ENCODE measurements around the gene EPB41.
"Not testable (repeated sequence)": the region's sequence is repeated elsewhere in the genome, so short reads cannot be mapped to it uniquely, and the experiment has no call there.

The EPB41 gene

GRCh38 chr1:28927266-28927647 is 12.9 kb downstream of the EPB41 start:
- DNase-seq (ENCODE audit: low read depth in 2 of 2), result no peak

GRCh38 chr1:28927648-28928313 is 13.4 kb downstream of the EPB41 start:
- DNase-seq (ENCODE audit: low read depth in 2 of 2), result no peak

GRCh38 chr1:28928314-28928941 is 14.1 kb downstream of the EPB41 start:
- no peak for DNase-seq (ENCODE audit: low read depth in 2 of 2)

DNA sequence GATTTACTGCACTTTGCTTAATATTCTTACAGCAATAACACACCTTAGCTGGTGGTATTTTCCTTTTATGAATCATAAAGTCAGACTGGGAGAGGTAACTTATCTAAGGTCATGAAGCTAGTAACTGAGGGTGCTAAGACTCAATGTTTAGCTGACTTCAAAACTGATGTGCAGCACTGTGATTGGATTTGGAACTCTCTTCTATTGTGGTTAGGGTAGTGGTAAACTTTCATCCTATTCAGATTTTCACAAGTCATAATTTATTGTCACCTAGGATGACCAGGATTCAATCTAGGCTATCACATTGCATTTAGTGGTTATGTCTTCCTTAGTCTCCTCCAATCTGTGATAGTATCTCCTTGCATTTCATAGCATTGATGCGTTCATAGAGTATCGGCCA is 18.9 kb downstream of the EPB41 start:
- DNase-seq (ENCODE audit: low read depth in 2 of 2), result no peak

DNA sequence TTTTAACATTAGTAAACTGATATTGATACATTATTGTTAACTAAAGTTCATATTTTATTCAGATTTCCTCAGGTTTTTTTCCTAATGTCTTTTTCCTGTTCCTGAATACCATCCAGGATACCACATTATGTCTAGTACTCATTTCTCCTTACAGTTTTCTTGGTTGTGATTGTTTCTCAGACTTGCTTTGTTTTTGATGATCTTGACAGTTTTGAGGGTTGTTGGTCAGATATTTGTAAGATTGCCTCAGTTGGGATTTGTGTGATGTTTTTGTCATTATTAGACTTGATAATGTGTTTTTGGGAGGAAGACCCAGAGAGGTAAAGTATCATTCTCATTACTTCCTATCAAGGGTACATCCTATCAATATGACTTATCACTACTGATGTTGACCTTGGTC is 19.5 kb downstream of the EPB41 start:
- no peak for DNase-seq (ENCODE audit: low read depth in 2 of 2)

- DNase-seq (ENCODE audit: low read depth in 2 of 2), result no peak
These were observed 20.3 kb downstream of the EPB41 start for GRCh38 chr1:28934676-28935075.

GRCh38 chr1:28935293-28935692 is 20.9 kb downstream of the EPB41 start:
- no peak for DNase-seq (ENCODE audit: low read depth in 2 of 2)

GRCh38 chr1:28936094-28936493 is 21.7 kb downstream of the EPB41 start:
- no peak for DNase-seq (ENCODE audit: low read depth in 2 of 2)

GRCh38 chr1:28936528-28936927 is 22.2 kb downstream of the EPB41 start:
- no peak for DNase-seq (ENCODE audit: low read depth in 2 of 2)

DNA sequence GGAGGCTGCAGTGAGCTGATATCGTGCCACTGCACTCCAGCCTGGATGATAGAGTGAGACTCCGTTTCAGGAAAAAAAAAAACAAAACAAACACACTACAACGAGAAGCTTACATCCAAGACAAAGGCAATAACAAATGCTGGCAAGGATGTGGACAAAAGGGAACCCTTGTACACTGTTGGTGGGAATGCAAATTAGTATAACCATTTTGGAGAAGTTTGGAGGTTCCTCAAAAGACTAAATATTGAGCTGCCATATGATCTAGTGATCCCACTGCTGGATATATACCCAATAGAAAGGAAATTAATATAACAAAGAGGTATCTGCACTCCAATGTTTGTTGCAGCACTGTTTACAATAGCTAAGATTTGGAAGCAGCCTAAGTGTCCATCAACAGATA is 29.2 kb downstream of the EPB41 start:
- not testable (repeated sequence) for DNase-seq (ENCODE audit: low read depth in 2 of 2)

DNA sequence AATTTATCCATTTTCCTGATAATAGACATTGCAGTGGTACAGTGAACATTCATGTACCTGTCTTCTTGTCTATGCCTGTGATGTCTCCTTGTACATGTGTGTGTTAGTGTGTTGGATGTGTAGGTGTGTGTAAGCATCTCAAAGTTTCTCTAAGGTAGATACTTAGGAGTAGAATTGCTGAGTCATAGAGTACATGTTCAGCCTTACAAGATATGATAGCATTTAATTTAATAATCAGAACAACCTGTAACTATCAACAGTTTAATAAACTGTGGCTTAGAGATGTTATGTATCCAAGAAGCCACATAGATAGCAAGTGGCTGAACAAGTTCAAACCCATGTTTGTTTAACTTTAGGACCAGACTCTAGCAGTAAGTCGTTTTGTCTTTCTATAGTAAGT is 35.6 kb downstream of the EPB41 start:
- DNase-seq (ENCODE audit: low read depth in 2 of 2), result no peak

DNA sequence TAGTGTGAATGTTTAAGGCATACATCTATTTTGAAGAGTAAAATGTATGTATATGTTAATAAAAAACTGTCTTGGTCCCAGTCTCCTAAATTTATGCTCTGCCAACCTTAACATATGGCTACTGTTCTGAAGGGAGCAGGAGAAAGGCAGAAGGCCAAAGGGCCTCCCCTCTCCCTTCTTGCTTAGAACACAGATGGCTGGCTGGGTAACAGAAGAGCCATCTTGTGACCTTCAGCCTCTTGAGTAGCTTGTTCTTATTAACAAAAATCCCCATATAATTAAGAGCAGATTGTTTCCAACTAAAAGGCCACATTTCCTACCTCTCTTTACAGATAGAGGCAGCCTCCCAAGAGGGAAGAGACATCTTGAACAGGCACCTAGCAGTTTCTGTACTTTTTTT is 36.1 kb downstream of the EPB41 start:
- no peak for DNase-seq (ENCODE audit: low read depth in 2 of 2)

DNA sequence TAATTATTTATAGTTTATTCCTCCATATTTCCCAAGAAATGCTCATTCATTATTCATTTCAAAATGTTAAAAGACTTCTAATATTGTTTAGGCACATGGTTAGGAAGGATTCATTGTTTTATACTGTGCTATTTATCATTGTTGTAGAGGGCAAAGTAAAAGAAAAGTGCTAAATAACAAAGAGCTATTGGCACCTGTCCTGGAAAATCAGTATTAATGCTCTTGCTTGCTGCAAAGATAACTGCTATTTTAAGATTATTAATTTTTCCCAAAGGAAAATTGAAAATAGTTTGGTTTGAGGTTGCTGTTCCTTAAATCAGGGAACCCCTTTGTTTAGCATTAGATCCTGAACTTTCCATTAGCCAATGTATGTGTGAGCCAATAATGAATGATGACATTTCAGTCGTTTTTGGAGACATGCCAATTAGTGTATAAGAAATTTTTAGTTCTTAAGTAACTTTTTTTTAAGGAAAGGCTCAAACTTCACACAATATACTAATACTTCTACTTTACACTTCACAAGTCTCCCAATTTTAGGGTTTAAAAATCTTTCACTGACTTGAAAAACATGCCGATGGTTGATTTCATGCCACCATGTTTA is 39.9 kb downstream of the EPB41 start:
- no peak for DNase-seq (ENCODE audit: low read depth in 2 of 2)

GRCh38 chr1:28956038-28956464 is 41.7 kb downstream of the EPB41 start:
- DNase-seq (ENCODE audit: low read depth in 2 of 2), result no peak

GRCh38 chr1:28962114-28962831 is 47.9 kb downstream of the EPB41 start:
- DNase-seq (ENCODE audit: low read depth in 2 of 2), result peak; percentile 10 to 31

DNA sequence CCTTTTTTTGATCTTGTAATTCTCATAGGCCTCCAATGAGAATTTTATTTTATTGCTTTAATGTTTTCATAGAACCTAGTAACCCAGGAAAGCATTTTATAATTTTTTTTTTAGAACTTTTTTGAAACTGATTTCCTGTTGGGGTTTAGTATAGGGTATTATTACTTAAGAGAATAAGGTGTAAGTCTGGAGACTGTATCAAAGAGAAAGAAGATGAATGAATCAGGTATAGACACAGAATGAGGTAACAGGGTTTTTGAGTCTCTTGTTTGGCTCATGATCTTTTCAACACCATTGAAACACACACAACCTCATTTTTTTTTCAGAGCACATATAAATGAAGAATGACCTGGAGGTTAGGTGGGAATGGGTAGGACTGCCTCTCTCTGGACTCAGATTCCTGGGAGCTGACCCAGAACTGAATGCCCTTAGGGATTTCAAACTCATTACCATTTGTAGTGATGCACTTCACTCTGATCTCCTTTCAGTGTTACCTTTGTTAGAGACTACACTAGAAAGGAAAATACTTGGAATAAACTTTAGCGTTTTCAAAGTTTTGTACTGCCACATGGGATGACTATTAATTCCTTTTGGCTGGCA is 51.0 kb downstream of the EPB41 start:
- no peak for DNase-seq (ENCODE audit: low read depth in 2 of 2)

DNA sequence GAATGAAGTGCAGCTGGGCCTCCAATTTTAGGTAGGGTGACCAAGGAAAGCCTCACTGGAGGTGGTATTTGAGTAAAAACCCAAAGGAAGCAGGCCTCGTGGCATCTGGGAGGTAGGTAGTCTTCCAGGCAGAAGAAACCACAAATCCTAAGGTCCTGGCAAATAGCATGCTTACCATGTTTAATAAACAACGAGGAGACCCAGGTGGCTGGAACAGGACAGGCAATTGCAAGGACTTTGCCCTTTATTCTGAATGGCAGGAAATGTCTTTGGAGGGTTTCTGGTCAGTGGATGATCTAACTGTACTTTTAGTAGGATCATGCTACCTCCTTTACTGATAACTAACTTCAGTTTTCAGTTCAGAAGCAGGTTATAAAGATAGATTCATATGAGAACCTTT is 52.2 kb downstream of the EPB41 start:
- no peak for DNase-seq (ENCODE audit: low read depth in 2 of 2)

DNA sequence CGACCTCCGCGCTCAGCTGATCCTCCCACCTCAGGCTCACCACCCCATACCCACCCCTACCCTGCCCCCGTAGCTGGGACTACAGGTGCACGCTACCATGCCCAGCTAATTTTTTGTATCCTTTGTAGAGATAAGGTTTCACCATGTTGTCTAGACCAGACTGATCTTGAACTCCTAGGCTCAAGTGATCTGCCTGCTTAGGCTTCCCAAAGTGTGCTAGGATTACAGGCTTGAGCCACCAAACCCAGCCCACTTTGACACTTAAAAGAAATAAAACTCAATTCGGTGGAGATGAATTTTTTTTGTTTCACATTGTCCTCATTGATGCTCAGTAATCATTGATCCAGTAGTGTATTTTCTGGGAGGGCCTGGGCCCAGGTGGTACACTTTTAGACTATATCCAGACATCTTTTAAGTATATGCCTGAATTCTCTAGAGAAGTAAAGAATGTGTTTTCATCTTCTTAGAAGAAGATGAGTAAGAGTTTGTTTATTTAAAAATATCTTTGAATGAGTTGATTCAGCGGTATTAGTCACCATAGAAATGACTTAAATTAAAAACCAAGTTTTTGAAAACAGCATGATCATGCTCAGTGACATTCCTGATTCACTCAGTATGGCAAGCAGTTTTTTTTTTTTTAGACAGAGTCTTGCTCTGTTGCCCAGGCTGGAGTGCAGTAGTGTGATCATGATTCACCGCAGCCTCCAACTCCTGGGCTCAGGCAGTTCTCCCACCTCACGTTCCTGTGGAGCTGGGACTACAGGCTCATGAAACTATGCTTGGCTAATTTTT is 57.8 kb downstream of the EPB41 start:
- DNase-seq (ENCODE audit: low read depth in 2 of 2), result no peak

- no peak for DNase-seq (ENCODE audit: low read depth in 2 of 2)
These were observed 59.4 kb downstream of the EPB41 start for GRCh38 chr1:28973596-28974421.

DNA sequence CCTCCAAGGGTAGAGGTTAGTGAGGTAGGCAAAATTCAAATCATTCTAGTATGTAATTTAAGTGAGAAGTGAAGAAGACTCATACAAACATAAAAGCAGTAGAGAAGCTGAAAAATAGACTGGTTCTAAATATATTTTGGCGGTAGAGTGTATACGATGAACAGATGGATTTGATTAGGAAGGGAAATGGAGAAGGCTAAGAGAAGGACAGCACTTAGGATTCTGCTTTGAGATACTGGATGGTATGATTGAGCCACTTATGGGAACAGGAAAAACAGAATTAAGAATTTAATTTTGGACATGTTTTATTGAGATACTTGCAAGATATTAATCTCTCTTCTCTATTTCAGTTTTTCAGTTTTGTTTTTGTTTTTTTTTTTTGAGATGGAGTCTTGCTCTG is 60.1 kb downstream of the EPB41 start:
- DNase-seq (ENCODE audit: low read depth in 2 of 2), result no peak

- no peak for DNase-seq (ENCODE audit: low read depth in 2 of 2)
These were observed 61.9 kb downstream of the EPB41 start for GRCh38 chr1:28976248-28976647.

All from activated CD4-positive, alpha-beta T cell treated with anti-CD3 and anti-CD28 coated beads for 24 hours (primary cell).